ENCODE results near the gene ITPR2. TPM values are rescaled to one million over a fixed set of nuclear protein-coding genes. Genes with fewer than 3 reads are reported as not detected.

The ITPR2 gene
- polyA plus RNA-seq, 1 experiment, result 3.5 TPM

GRCh38 chr12:26773313-26774104 is 59.5 kb downstream of the ITPR2 start:
- ChIA-PET CTCF (interaction anchor here (1.3 kb wide), 1 partner anchor 16 kb away, joined by 3 read pairs; no protein-coding TSS in a partner anchor), POLR2A (no interaction called here)
- Histone ChIP-seq H3K36me3 (ENCODE audit: control insufficient read depth, insufficient read depth, low read length) (no peaks in the 10 kb centered on the region), H3K4me3 (ENCODE audit: low read depth, low read length) (no peak overlapping the region), H3K27me3 (ENCODE audit: control insufficient read depth, insufficient read depth, low read length) (no peaks in the 10 kb centered on the region)
- TF ChIP-seq CTCF (IDR thresholded peaks at IDR 0.05; ENCODE audit: insufficient read depth, low read depth, low read length), result no peak
- no peak for DNase-seq (ENCODE audit: low read depth)

GRCh38 chr12:26771861-26772260 is 61.1 kb downstream of the ITPR2 start:
- no peaks in the 10 kb centered on the region for H3K36me3 ChIP-seq (ENCODE audit: control insufficient read depth, insufficient read depth, low read length)
- no peak for TF ChIP-seq CTCF (IDR thresholded peaks at IDR 0.05; ENCODE audit: insufficient read depth, low read depth, low read length)
- POLR2A ChIA-PET, result no interaction called here
- CTCF ChIA-PET, result no interaction called here
- no peak for DNase-seq (ENCODE audit: low read depth)
- no peak overlapping the region for H3K4me3 ChIP-seq (ENCODE audit: low read depth, low read length)
- H3K27me3 ChIP-seq (ENCODE audit: control insufficient read depth, insufficient read depth, low read length), result no peaks in the 10 kb centered on the region

DNA sequence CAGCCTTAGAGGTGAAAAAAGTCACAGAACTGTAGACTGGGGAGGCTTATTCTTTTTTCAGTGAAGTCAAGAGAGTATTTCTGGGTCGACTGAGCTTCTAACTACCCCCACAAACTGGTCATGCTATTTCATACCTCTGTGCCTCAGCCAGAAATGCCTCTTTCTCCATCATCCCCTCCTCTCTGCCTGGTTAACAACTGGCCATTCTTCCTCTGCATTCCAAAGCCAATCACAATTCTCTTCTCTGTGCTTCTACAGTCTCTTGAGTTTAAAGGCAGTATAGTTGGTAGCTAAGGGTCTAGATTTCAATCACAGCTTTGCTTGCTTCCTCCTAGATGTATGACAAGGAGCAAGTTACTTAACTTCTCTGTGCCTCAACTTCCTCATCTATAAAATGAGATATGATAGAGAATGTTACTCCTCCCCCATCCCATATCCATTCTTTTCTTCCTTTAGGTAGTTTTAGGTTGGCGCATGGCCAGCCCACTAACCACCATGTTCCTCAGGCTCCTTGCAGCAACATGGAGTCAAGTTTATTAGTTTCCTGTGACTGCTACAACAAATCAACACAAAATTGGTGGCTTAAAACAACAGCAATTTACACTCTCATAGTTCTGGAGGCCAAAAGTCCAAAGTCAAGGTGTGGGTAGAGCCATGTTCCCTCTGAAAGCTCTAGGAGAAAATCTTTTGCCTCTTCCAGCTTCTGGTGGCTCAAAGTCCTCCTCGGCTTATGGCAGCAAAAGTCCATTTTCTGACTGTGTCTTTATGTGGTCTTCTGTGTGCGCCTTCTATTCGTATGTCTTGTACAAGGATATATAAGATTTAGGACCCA is 62.5 kb downstream of the ITPR2 start:
- CTCF ChIA-PET, result no interaction called here
- no peaks in the 10 kb centered on the region for H3K36me3 ChIP-seq (ENCODE audit: control insufficient read depth, insufficient read depth, low read length)
- no peak overlapping the region for H3K4me3 ChIP-seq (ENCODE audit: low read depth, low read length)
- no peak for TF ChIP-seq CTCF (IDR thresholded peaks at IDR 0.05; ENCODE audit: insufficient read depth, low read depth, low read length)
- no peaks in the 10 kb centered on the region for H3K27me3 ChIP-seq (ENCODE audit: control insufficient read depth, insufficient read depth, low read length)
- no peak for DNase-seq (ENCODE audit: low read depth)
- POLR2A ChIA-PET, result no interaction called here

DNA sequence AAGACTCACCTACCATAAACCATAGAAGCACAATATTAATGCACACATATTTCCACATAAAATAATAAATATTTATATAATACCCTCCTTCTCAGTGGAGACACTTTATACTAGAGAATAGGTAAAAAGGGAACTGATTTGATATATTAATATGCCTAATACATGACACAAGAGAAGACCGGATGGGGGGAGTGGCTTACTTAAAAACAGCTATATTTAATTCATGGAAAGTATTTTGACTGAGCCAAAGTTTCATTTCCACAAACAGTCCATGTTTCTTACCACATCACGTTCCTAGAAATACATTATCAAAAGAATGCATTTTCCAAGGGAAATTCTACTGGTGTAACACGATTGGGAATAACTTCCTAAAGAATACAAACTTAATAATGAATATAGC is 63.4 kb downstream of the ITPR2 start:
- no peak for DNase-seq (ENCODE audit: low read depth)
- no peaks in the 10 kb centered on the region for H3K36me3 ChIP-seq (ENCODE audit: control insufficient read depth, insufficient read depth, low read length)
- ChIA-PET POLR2A (no interaction called here), CTCF (no interaction called here)
- no peak for TF ChIP-seq CTCF (IDR thresholded peaks at IDR 0.05; ENCODE audit: insufficient read depth, low read depth, low read length)
- no peaks in the 10 kb centered on the region for H3K27me3 ChIP-seq (ENCODE audit: control insufficient read depth, insufficient read depth, low read length)
- no peak overlapping the region for H3K4me3 ChIP-seq (ENCODE audit: low read depth, low read length)

Data from BJ (cell line).